ENCODE results near the gene EVA1C.

DNA sequence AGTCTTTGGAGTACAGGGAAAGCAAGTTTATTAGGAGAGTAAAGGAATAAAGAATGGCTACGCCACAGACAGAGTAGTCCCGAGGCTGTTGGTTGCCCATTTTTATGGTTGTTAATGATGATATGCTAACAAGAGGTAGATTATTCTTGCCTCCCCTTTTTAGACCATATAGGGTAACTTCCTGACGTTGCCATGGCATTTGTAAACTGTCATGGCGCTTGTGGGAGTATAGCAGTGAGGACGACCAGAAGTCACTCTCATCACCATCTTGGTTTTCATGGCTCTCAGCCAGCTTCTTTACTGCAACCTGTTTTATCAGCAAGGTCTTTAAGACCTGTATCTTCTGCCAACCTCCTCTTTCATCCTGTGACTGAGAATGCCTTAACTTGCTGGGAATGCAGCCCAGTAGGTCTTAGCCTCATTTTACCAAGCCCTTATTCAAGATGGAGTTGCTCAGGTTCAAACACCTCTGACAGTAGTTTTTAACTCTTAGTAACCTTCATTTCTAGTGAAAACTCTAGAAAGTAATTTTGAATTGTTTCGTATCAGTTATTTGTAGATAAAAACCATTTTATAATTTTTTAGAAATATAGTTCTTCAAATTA, 146.6 kb downstream of the EVA1C start:
- TF ChIP-seq POLR2AphosphoS5 (IDR thresholded peaks at IDR 0.05; ENCODE audit: low read depth, low read length) (no peak), FOXP2 (optimal IDR thresholded peaks at IDR 0.05; ENCODE audit: borderline replicate concordance, extremely low read depth, extremely low read length, insufficient read depth) (no peak), SIN3A (IDR thresholded peaks at IDR 0.05; ENCODE audit: borderline replicate concordance, insufficient read depth, low read length) (no peak), TAF1 (IDR thresholded peaks at IDR 0.05; ENCODE audit: borderline replicate concordance, insufficient read depth, low read length) (no peak)
- TF ChIP-seq, protein P1, sequence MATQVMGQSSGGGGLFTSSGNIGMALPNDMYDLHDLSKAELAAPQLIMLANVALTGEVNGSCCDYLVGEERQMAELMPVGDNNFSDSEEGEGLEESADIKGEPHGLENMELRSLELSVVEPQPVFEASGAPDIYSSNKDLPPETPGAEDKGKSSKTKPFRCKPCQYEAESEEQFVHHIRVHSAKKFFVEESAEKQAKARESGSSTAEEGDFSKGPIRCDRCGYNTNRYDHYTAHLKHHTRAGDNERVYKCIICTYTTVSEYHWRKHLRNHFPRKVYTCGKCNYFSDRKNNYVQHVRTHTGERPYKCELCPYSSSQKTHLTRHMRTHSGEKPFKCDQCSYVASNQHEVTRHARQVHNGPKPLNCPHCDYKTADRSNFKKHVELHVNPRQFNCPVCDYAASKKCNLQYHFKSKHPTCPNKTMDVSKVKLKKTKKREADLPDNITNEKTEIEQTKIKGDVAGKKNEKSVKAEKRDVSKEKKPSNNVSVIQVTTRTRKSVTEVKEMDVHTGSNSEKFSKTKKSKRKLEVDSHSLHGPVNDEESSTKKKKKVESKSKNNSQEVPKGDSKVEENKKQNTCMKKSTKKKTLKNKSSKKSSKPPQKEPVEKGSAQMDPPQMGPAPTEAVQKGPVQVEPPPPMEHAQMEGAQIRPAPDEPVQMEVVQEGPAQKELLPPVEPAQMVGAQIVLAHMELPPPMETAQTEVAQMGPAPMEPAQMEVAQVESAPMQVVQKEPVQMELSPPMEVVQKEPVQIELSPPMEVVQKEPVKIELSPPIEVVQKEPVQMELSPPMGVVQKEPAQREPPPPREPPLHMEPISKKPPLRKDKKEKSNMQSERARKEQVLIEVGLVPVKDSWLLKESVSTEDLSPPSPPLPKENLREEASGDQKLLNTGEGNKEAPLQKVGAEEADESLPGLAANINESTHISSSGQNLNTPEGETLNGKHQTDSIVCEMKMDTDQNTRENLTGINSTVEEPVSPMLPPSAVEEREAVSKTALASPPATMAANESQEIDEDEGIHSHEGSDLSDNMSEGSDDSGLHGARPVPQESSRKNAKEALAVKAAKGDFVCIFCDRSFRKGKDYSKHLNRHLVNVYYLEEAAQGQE (IDR thresholded peaks at IDR 0.05; ENCODE audit: insufficient read depth in 1 of 2, low read depth in 2 of 2, low read length in 2 of 2), result no peak

Measured in PFSK-1 (cell line).